Measurements from ENCODE around the gene SLTM.
"Not testable (repeated sequence)": the region's sequence is repeated elsewhere in the genome, so short reads cannot be mapped to it uniquely, and the experiment has no call there.

The SLTM gene

DNA sequence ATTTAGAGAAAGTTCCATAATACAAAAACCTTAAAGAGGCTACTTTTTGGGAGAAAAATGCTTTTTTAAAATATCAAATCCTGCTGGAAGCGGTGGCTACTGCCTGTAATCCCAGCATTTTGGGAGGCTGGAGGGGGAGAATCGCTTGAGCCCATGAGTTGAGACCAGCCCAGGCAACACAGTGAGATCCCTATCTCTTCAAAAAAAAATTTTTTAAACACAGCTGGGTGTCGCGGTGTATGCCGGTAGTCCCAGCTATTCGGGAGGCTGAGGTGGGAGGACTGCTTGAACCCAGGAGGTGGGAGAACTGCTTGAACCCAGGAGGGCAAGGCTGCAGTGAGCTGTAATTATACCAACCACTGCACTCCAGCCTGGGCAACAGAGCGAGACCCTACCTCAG is 14.2 kb downstream of the SLTM start:
- no peaks in the 10 kb centered on the region for H3K27me3 ChIP-seq (ENCODE audit: low read depth)
- peaks cover 29% of the 10 kb centered on the region for H3K36me3 ChIP-seq (replicated peaks)
- H3K4me1 ChIP-seq = peaks cover 18% of the 10 kb centered on the region
- H3K9me3 ChIP-seq = no peaks in the 10 kb centered on the region
- no peak overlapping the region for H3K4me3 ChIP-seq
- no peak for DNase-seq (ENCODE audit: low spot score in 2 of 2)
- in situ Hi-C loops (cut with MboI; ENCODE audit: low sequenced_read_pairs) = no loop called here

DNA sequence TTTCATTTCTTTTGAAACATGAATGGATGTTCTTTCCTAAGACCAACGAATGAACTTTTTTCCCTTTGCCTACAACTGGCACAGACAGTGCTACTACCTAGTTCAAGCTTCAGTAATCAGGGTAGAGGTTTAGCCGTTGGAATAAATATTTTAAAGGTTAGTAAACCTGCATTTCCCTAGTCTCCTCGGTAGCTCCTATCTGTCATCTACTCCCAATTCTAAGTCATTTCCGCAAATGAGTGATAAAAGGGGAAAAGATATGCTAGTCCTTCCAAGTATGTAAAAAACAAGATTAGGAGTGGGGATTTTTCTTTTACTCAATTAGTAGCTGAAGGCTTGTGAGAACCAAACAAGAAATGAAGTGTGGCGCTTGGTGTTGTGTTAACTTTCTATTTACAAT is 15.2 kb downstream of the SLTM start:
- no peak overlapping the region for H3K4me3 ChIP-seq
- peaks cover 15% of the 10 kb centered on the region for H3K4me1 ChIP-seq
- no peak for DNase-seq (ENCODE audit: low spot score in 2 of 2)
- no peaks in the 10 kb centered on the region for H3K27me3 ChIP-seq (ENCODE audit: low read depth)
- in situ Hi-C loops (cut with MboI; ENCODE audit: low sequenced_read_pairs) = no loop called here
- H3K36me3 ChIP-seq (replicated peaks) = peaks cover 31% of the 10 kb centered on the region
- H3K9me3 ChIP-seq = no peaks in the 10 kb centered on the region

- H3K27me3 ChIP-seq (ENCODE audit: low read depth); H3K4me3 ChIP-seq; DNase-seq (ENCODE audit: low spot score in 2 of 2); in situ Hi-C loops (cut with MboI; ENCODE audit: low sequenced_read_pairs); H3K9me3 ChIP-seq: not testable (repeated sequence)
- peaks cover 15% of the 10 kb centered on the region for H3K4me1 ChIP-seq
- peaks cover 29% of the 10 kb centered on the region for H3K36me3 ChIP-seq (replicated peaks)
Measured at GRCh38 chr15:58917613-58918129, 15.8 kb downstream of the SLTM start.

GRCh38 chr15:58916962-58917361 is 16.5 kb downstream of the SLTM start:
- in situ Hi-C loops (cut with MboI; ENCODE audit: low sequenced_read_pairs) = no loop called here
- Histone ChIP-seq H3K4me3 (no peak overlapping the region), H3K27me3 (ENCODE audit: low read depth) (no peaks in the 10 kb centered on the region), H3K4me1 (peaks cover 15% of the 10 kb centered on the region), H3K9me3 (no peaks in the 10 kb centered on the region), H3K36me3 (replicated peaks) (peaks cover 33% of the 10 kb centered on the region)
- DNase-seq (ENCODE audit: low spot score in 2 of 2) = no peak

DNA sequence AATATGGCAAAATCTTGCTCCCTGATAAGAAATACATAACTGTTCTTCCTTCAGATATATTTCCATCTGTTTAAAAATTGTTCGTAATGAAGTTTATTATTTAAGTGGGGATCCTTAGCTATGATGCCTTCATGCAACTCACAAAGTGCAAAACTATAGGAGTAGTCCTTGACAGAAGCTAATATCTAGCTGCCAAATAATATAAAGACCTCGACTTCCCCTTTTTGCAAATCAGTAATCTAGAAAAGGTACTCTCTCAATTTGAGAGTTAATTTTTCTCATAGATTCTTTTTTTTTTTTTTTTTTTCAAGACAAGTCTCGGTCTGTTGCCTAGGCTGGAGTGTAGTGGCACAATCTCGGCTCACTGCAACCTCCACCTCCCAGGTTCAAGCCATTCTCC is 23.0 kb downstream of the SLTM start:
- Histone ChIP-seq H3K27me3 (ENCODE audit: low read depth) (no peaks in the 10 kb centered on the region), H3K4me1 (peaks cover 5% of the 10 kb centered on the region), H3K36me3 (replicated peaks) (peaks cover 41% of the 10 kb centered on the region)

DNA sequence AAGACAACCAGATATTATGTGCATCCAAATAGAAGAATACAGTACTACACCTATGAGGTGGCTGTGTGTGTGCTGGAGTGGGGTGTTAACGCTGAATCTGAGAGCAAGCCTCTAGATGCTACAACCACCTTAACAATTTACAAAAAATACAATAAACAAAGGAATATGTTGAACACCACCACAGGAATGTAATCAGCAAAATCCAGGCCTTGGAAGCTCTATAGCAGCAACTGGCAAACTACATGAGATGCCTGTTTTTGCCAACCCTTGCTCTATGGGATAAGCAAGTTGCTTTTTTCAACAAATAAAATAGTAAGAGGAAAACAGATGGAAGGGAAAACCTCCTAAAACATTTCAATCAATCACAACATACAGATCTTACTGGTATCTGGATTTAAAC is 23.9 kb downstream of the SLTM start:
- in situ Hi-C loops (cut with MboI; ENCODE audit: low sequenced_read_pairs) = no loop called here
- H3K4me3 ChIP-seq = no peak overlapping the region
- H3K4me1 ChIP-seq = peaks cover 3% of the 10 kb centered on the region
- peaks cover 39% of the 10 kb centered on the region for H3K36me3 ChIP-seq (replicated peaks)
- DNase-seq (ENCODE audit: low spot score in 2 of 2) = no peak
- no peaks in the 10 kb centered on the region for H3K9me3 ChIP-seq
- H3K27me3 ChIP-seq (ENCODE audit: low read depth) = no peaks in the 10 kb centered on the region

More for the DNA sequence above, 23.0 kb downstream of the SLTM start:
- H3K4me3 ChIP-seq = no peak overlapping the region
- no peaks in the 10 kb centered on the region for H3K9me3 ChIP-seq
- DNase-seq (ENCODE audit: low spot score in 2 of 2) = no peak
- in situ Hi-C loops (cut with MboI; ENCODE audit: low sequenced_read_pairs) = no loop called here

GRCh38 chr15:58908550-58909309 is 24.7 kb downstream of the SLTM start:
- Histone ChIP-seq H3K36me3 (replicated peaks) (peaks cover 34% of the 10 kb centered on the region), H3K4me3 (no peak overlapping the region), H3K4me1 (peaks cover 3% of the 10 kb centered on the region), H3K27me3 (ENCODE audit: low read depth) (no peaks in the 10 kb centered on the region), H3K9me3 (no peaks in the 10 kb centered on the region)
- no peak for DNase-seq (ENCODE audit: low spot score in 2 of 2)
- in situ Hi-C loops (cut with MboI; ENCODE audit: low sequenced_read_pairs) = no loop called here

- H3K4me3 ChIP-seq = no peak overlapping the region
- H3K36me3 ChIP-seq (replicated peaks) = peaks cover 31% of the 10 kb centered on the region
- no peaks in the 10 kb centered on the region for H3K9me3 ChIP-seq
- H3K4me1 ChIP-seq = no peaks in the 10 kb centered on the region
- in situ Hi-C loops (cut with MboI; ENCODE audit: low sequenced_read_pairs) = no loop called here
- no peak for DNase-seq (ENCODE audit: low spot score in 2 of 2)
- H3K27me3 ChIP-seq (ENCODE audit: low read depth) = no peaks in the 10 kb centered on the region
Measured at GRCh38 chr15:58900631-58901030, 32.8 kb downstream of the SLTM start.

DNA sequence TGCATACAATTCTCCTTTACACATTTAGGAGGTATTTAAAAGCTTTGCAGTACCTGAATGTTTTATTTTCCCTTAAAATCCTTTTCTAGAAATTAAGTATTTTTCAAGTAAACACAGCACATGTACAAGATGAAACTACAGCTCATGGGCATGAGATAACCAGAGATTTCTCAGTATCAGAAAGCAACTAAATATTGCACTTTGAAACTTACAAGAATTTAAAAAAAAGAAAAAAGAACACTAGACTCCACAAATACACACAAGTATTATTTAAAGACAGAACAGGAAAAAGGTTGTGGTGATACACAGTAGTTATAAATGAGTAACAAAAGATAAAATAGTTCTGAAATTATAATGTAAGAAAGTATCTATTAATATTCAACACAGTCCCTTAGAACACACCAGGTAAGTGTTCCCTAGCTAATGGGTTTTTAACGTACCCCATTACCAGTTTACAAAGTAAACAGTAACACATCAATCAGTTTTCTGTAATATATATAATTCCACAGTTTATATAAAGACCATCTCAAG is 35.3 kb downstream of the SLTM start:
- no peaks in the 10 kb centered on the region for H3K9me3 ChIP-seq
- H3K27me3 ChIP-seq (ENCODE audit: low read depth) = no peaks in the 10 kb centered on the region
- in situ Hi-C loops (cut with MboI; ENCODE audit: low sequenced_read_pairs) = no loop called here
- no peaks in the 10 kb centered on the region for H3K4me1 ChIP-seq
- H3K36me3 ChIP-seq (replicated peaks) = peaks cover 51% of the 10 kb centered on the region
- no peak for DNase-seq (ENCODE audit: low spot score in 2 of 2)
- no peak overlapping the region for H3K4me3 ChIP-seq

GRCh38 chr15:58889363-58889762 is 44.1 kb downstream of the SLTM start:
- H3K9me3 ChIP-seq = no peaks in the 10 kb centered on the region
- no peak for DNase-seq (ENCODE audit: low spot score in 2 of 2)
- in situ Hi-C loops (cut with MboI; ENCODE audit: low sequenced_read_pairs) = no loop called here
- H3K36me3 ChIP-seq (replicated peaks) = peaks cover 95% of the 10 kb centered on the region
- H3K4me3 ChIP-seq = no peak overlapping the region
- no peaks in the 10 kb centered on the region for H3K4me1 ChIP-seq
- H3K27me3 ChIP-seq (ENCODE audit: low read depth) = no peaks in the 10 kb centered on the region

GRCh38 chr15:58886921-58887320 is 46.6 kb downstream of the SLTM start:
- H3K36me3 ChIP-seq (replicated peaks) = peaks cover 93% of the 10 kb centered on the region
- no peaks in the 10 kb centered on the region for H3K9me3 ChIP-seq
- no peaks in the 10 kb centered on the region for H3K4me1 ChIP-seq
- no peak overlapping the region for H3K4me3 ChIP-seq
- DNase-seq (ENCODE audit: low spot score in 2 of 2) = no peak
- in situ Hi-C loops (cut with MboI; ENCODE audit: low sequenced_read_pairs) = no loop called here
- H3K27me3 ChIP-seq (ENCODE audit: low read depth) = no peaks in the 10 kb centered on the region

GRCh38 chr15:58883926-58884325 is 49.6 kb downstream of the SLTM start:
- H3K36me3 ChIP-seq (replicated peaks) = peaks cover 95% of the 10 kb centered on the region
- H3K9me3 ChIP-seq; H3K4me1 ChIP-seq; H3K4me3 ChIP-seq; DNase-seq (ENCODE audit: low spot score in 2 of 2); H3K27me3 ChIP-seq (ENCODE audit: low read depth); in situ Hi-C loops (cut with MboI; ENCODE audit: low sequenced_read_pairs): not testable (repeated sequence)

GRCh38 chr15:58882243-58882642 is 51.2 kb downstream of the SLTM start:
- H3K4me1 ChIP-seq = no peaks in the 10 kb centered on the region
- H3K4me3 ChIP-seq = no peak overlapping the region
- H3K36me3 ChIP-seq (replicated peaks) = peaks cover 90% of the 10 kb centered on the region
- no peaks in the 10 kb centered on the region for H3K9me3 ChIP-seq
- H3K27me3 ChIP-seq (ENCODE audit: low read depth) = no peaks in the 10 kb centered on the region
- DNase-seq (ENCODE audit: low spot score in 2 of 2) = no peak
- in situ Hi-C loops (cut with MboI; ENCODE audit: low sequenced_read_pairs) = no loop called here

- peaks cover 70% of the 10 kb centered on the region for H3K36me3 ChIP-seq (replicated peaks)
- in situ Hi-C loops (cut with MboI; ENCODE audit: low sequenced_read_pairs) = no loop called here
Measured at GRCh38 chr15:58880320-58880719, 53.2 kb downstream of the SLTM start.

More at GRCh38 chr15:58880320-58880719, 53.2 kb downstream of the SLTM start:
- Histone ChIP-seq H3K27me3 (ENCODE audit: low read depth) (no peaks in the 10 kb centered on the region), H3K4me1 (no peaks in the 10 kb centered on the region), H3K4me3 (no peak overlapping the region), H3K9me3 (no peaks in the 10 kb centered on the region)
- DNase-seq (ENCODE audit: low spot score in 2 of 2) = no peak

Data from HAP-1 (cell line).